ENCODE measurements around the gene PCSK1.

Gene PCSK1

GRCh38 chr5:96470785-96471184 lies 37.7 kb upstream of the PCSK1 start:
- no peak for DNase-seq (ENCODE audit: low spot score)
- TF ChIP-seq, protein P1, sequence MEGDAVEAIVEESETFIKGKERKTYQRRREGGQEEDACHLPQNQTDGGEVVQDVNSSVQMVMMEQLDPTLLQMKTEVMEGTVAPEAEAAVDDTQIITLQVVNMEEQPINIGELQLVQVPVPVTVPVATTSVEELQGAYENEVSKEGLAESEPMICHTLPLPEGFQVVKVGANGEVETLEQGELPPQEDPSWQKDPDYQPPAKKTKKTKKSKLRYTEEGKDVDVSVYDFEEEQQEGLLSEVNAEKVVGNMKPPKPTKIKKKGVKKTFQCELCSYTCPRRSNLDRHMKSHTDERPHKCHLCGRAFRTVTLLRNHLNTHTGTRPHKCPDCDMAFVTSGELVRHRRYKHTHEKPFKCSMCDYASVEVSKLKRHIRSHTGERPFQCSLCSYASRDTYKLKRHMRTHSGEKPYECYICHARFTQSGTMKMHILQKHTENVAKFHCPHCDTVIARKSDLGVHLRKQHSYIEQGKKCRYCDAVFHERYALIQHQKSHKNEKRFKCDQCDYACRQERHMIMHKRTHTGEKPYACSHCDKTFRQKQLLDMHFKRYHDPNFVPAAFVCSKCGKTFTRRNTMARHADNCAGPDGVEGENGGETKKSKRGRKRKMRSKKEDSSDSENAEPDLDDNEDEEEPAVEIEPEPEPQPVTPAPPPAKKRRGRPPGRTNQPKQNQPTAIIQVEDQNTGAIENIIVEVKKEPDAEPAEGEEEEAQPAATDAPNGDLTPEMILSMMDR (IDR thresholded peaks at IDR 0.05; ENCODE audit: extremely low read depth, missing control alignments) = no peak

DNA sequence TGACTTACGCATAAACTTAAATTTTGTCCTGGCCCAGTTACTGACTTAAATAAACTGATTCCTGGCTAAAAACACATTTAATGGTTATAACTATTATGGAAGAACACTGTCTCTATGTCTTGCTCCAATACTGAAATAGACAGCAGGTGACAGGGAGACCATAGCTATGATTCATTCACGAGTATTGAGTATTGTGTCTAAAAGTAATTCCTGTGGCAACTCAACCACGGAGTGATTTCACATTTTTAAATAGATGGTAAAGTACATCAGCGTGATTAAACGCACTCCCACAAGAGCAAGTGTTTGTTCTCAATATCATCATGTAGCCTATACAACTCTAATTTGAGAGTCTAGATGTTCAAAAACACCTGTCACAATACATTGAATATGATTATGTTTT lies 35.9 kb upstream of the PCSK1 start:
- TF ChIP-seq, protein P1 (IDR thresholded peaks at IDR 0.05; ENCODE audit: extremely low read depth, missing control alignments) = no peak
- no peak for DNase-seq (ENCODE audit: low spot score)

GRCh38 chr5:96463091-96463490 lies 30.0 kb upstream of the PCSK1 start:
- no peak for DNase-seq (ENCODE audit: low spot score)
- TF ChIP-seq, protein P1 (IDR thresholded peaks at IDR 0.05; ENCODE audit: extremely low read depth, missing control alignments) = no peak

GRCh38 chr5:96459313-96460121 lies 26.5 kb upstream of the PCSK1 start:
- DNase-seq (ENCODE audit: low spot score) = no peak
- TF ChIP-seq, protein P1 (IDR thresholded peaks at IDR 0.05; ENCODE audit: extremely low read depth, missing control alignments) = no peak

DNA sequence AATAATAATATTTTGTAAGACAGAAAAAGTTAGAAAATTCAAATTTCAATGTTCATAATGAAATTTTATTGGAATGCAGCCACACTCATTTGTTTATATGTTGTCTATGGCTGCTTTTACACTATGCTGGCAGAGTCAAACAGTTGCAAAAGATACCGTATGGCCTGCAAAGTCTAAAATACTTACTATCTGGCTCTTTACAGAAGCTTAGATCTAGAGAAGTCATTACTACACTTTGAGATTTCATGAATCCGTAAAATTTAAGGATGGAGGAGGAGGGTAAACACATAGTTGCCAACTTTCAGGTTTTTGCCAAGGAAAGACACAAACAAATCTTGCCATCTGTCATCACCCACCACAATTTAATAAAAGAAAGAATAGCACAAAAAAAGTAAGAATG lies 25.1 kb upstream of the PCSK1 start:
- TF ChIP-seq, protein P1 (IDR thresholded peaks at IDR 0.05; ENCODE audit: extremely low read depth, missing control alignments) = no peak
- DNase-seq (ENCODE audit: low spot score) = no peak

- TF ChIP-seq, protein P1 (IDR thresholded peaks at IDR 0.05; ENCODE audit: extremely low read depth, missing control alignments) = no peak
- no peak for DNase-seq (ENCODE audit: low spot score)
Observed at GRCh38 chr5:96455789-96456188, 22.7 kb upstream of the PCSK1 start.

DNA sequence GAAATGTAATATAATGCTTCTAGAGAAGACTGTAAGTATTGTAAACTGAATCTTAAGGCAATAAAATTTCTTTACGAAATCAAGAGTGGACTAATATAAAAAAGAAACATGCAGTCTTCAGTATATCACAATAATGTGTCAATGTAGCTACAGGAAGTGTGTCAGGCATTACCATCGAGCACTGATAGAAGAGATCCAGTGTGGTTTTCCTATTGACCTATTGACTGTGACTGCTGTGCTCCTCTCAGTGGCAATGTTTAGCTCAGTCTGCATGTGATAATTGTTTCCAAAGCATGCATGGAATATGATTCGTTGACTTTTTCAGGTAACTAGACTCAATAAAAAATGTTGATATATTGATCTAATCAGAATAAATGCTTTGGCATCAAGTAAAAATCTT lies 20.3 kb upstream of the PCSK1 start:
- DNase-seq (ENCODE audit: low spot score) = no peak
- TF ChIP-seq, protein P1 (IDR thresholded peaks at IDR 0.05; ENCODE audit: extremely low read depth, missing control alignments) = no peak

Data from GM20000 (cell line).